Mammary epithelial cell (primary cell): ENCODE measurements around the gene SLC19A1.

ENCODE experiments used
- EZH2 ChIP-seq: IDR thresholded peaks from 2 replicates; pipeline ENCODE4 v1.6.1; 2012; ENCODE audit warnings: low read length, inconsistent platforms, borderline replicate concordance
- TF ChIP-seq, protein P1 (sequence below), 2 donors: IDR thresholded peaks in 1 of 2; conservative IDR thresholded peaks in 1 of 2; 2 replicates each; pipeline ENCODE4 v1.5.1; 2011 to 2012; ENCODE audit warnings: inconsistent platforms in 2 of 2, low read length in 2 of 2, mild to moderate bottlenecking in 2 of 2, control low read depth in 1 of 2, low read depth in 1 of 2; ENCODE audit not compliant: insufficient read depth in 1 of 2; ENCODE audit errors: extremely low read depth in 1 of 2

DNA sequence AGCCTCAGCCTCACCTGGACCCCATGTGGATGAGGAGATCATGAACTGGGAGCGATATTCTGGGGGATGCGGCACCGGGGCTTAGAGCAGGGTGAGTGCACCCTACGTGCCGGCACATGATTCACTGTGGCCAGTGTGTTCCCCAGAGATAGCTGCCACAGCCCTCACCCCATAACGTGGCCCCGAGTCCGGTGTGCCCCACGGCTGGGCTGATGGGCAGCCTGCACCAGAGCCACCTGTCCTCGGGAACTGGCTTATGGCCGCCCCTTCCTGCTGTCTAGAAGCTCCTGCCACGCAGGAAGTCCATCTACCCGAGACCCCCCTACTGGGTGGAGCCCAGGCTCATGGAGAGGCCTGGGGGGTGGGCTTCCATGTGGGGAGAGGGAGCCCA is 39.1 kb upstream of the SLC19A1 start:
- TF ChIP-seq, protein P1, sequence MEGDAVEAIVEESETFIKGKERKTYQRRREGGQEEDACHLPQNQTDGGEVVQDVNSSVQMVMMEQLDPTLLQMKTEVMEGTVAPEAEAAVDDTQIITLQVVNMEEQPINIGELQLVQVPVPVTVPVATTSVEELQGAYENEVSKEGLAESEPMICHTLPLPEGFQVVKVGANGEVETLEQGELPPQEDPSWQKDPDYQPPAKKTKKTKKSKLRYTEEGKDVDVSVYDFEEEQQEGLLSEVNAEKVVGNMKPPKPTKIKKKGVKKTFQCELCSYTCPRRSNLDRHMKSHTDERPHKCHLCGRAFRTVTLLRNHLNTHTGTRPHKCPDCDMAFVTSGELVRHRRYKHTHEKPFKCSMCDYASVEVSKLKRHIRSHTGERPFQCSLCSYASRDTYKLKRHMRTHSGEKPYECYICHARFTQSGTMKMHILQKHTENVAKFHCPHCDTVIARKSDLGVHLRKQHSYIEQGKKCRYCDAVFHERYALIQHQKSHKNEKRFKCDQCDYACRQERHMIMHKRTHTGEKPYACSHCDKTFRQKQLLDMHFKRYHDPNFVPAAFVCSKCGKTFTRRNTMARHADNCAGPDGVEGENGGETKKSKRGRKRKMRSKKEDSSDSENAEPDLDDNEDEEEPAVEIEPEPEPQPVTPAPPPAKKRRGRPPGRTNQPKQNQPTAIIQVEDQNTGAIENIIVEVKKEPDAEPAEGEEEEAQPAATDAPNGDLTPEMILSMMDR (conservative IDR thresholded peaks at IDR 0.05 in 1 of 2, IDR thresholded peaks at IDR 0.05 in 1 of 2; ENCODE audit: extremely low read depth in 1 of 2, insufficient read depth in 1 of 2, low read depth in 1 of 2, low read length in 2 of 2): no peak
- no peak for TF ChIP-seq EZH2
